GM21529 (cell line): Measurements from ENCODE around the gene GPRC5D.

Source experiments
- ATAC-seq: cut with Tn5 transposase; IDR thresholded peaks from one replicate; pipeline ENCODE4 v1.9.1; 2021; ENCODE audit not compliant: unreplicated experiment

Gene GPRC5D

GRCh38 chr12:12909228-12909994 lies 42.6 kb downstream of the GPRC5D start:
- no peak for ATAC-seq

DNA sequence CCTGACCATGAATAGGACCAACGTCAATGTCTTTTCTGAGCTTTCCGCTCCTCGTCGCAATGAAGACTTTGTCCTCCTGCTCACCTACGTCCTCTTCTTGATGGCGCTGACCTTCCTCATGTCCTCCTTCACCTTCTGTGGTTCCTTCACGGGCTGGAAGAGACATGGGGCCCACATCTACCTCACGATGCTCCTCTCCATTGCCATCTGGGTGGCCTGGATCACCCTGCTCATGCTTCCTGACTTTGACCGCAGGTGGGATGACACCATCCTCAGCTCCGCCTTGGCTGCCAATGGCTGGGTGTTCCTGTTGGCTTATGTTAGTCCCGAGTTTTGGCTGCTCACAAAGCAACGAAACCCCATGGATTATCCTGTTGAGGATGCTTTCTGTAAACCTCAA lies 43.3 kb downstream of the GPRC5D start:
- ATAC-seq, result no peak

DNA sequence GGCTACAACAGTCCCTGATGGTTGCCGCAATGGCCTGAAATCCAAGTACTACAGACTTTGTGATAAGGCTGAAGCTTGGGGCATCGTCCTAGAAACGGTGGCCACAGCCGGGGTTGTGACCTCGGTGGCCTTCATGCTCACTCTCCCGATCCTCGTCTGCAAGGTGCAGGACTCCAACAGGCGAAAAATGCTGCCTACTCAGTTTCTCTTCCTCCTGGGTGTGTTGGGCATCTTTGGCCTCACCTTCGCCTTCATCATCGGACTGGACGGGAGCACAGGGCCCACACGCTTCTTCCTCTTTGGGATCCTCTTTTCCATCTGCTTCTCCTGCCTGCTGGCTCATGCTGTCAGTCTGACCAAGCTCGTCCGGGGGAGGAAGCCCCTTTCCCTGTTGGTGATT lies 43.7 kb downstream of the GPRC5D start:
- ATAC-seq, result no peak

GRCh38 chr12:12907552-12907951 lies 44.4 kb downstream of the GPRC5D start:
- ATAC-seq, result no peak

GRCh38 chr12:12903642-12904609 lies 48.0 kb downstream of the GPRC5D start:
- no peak for ATAC-seq

DNA sequence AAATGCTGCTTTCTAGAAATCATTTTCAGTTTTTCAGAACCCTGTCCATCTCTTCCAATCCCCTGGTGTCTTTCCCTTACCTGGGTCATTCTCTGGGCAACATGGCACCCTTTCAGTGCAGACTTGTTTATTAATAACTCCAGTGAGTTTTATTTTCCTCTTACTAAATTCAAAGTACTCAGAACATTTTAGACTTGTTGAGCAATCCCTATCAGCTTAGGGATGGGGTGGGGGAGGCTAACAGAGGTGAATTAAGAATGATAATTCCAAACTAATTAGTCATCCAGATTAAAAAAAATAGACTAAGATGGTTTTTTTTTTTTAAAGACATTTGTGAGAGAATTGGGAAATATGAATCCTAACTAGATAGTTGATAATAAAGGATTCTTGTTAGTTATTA lies 49.9 kb downstream of the GPRC5D start:
- ATAC-seq, result no peak

GRCh38 chr12:12901158-12901791 lies 50.7 kb downstream of the GPRC5D start:
- no peak for ATAC-seq

- ATAC-seq, result no peak
Measured at GRCh38 chr12:12900786-12901157, 51.2 kb downstream of the GPRC5D start.

DNA sequence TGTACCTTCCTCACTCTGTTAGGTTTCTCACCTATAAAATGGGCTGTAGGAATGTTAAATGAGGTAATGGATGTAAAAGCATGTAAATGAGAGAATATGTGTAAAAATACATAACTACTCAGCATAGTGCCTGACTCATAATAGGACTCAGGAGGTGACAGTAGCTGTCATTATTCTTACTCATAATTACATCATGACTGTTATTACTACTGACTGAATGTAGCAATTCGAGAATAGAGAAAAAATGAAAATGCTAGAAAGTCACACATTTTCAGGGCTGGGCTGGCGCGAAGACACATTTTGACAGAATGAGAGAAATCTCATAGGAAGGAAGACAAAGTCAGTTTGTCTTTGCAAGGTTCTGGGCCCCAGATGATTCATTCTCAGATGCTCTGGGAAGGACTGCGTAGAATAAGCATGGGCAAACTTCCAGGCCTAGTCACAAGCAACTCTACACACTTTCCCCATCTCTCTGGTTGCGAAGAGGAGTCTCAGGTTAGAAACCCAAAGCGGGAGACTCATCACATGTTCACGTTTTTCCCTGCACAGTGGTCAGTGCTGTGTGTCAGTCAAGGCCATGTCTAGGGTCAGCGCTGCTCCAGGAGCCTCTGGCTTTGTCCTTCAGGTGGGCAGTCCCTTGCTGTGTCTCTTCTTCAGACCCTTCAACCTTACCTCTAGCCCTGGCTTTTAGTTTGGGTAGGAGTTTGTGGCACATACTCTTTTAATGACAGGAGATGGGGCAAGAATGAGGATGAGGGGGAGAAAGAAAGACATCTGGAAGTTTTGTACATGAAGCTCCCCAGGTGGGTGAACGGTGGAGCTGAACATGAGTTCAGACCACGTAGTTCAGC lies 52.2 kb downstream of the GPRC5D start:
- ATAC-seq, result peak; percentile 93

DNA sequence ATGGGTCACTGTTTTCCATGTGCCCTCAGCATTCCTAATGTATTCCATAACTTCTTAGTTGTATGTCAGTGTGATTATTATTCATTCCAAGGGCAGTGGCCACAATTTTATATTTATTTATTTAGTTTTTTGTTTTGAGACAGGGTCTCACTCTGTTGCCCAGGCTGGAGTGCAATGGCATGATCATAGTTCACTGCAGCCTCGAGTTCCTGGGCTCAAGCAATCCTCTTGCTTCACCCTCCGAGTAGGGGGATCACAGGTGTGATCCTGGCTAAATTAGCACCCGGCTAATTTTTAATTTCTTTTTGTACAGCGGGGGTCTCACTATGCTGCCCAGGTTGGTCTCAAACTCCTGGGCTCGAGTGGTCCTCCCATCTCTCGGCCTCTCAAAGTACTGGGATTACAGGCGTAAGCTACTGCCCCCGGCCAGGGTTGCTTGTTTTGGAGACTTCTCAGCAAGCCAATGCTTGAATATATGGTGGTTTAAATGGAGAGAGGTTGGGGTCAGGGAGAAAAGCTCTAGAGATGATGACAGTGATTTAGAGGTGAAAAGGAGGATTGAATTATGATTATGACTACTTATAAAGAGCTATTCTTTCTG lies 53.0 kb downstream of the GPRC5D start:
- no peak for ATAC-seq

DNA sequence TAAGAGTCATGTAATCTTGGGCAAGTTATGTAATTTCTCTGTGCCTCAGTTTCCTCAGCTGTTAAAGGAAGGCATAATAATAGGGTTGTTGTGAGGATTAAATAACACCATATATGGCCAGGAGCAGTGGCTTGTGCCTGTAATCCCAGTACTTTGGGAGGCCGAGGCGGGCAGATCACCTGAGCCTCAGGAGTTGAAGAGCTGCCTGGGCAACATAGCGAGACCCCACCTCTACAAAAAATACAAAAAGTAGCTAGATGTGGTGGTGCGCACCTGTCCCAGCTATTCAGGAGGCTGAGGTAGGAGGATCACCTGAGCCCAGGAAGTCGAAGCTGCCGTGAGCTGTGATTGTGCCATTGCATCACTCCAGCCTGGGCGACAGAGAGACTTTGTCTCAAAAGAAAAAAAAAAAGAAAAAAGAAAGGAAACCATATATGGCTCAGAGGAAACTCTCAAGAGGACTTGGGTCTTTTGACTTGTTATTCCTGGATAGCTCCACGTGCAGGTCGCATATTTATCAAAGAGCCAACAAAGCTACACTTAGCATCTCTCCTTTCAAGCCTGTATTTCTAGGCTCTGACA lies 53.7 kb downstream of the GPRC5D start:
- no peak for ATAC-seq

GRCh38 chr12:12897302-12897701 lies 54.7 kb downstream of the GPRC5D start:
- no peak for ATAC-seq

DNA sequence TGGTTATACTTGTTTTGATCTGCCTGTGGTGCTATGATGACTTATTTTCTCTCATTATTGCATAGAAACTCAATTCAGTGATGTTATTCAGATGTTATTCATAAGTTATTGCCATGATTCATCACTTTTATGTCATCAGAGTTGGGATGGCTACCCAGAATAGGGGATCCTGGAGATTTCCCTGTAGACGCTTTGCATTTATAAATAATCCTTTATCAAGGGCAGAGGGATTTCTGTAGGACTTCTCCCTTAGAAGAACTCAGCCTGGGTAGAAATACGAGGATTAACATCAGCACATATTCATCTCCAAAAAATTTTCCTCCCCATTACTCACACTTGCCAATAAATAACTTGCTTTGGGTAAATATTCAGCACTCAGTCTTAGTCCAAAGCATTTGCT lies 55.7 kb downstream of the GPRC5D start:
- no peak for ATAC-seq

GRCh38 chr12:12893438-12893837 lies 58.5 kb downstream of the GPRC5D start:
- no peak for ATAC-seq

DNA sequence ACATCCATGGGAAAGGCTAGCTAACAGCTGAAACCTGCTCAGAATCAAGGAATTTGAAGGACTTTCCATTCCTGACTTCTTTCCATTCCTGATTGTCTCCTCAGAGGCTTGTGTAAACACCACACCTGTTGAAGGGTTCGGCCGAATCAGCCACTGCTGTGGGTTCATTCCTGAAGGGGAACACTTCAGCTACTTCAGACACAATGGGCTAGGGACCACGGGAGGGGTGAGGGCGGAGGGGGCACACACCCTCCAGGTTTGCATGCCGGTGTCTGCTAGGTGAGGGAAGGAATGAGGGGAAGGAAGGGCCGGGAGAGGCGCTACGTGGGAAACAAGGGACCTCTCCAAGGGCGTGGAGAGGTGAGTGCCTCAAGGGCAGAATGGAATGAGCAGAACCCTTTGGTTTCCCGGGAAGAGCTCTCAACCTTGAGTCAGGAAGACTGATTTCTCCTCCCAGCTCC lies 59.3 kb downstream of the GPRC5D start:
- no peak for ATAC-seq

- no peak for ATAC-seq
Measured at GRCh38 chr12:12891881-12892355, 60.1 kb downstream of the GPRC5D start.

DNA sequence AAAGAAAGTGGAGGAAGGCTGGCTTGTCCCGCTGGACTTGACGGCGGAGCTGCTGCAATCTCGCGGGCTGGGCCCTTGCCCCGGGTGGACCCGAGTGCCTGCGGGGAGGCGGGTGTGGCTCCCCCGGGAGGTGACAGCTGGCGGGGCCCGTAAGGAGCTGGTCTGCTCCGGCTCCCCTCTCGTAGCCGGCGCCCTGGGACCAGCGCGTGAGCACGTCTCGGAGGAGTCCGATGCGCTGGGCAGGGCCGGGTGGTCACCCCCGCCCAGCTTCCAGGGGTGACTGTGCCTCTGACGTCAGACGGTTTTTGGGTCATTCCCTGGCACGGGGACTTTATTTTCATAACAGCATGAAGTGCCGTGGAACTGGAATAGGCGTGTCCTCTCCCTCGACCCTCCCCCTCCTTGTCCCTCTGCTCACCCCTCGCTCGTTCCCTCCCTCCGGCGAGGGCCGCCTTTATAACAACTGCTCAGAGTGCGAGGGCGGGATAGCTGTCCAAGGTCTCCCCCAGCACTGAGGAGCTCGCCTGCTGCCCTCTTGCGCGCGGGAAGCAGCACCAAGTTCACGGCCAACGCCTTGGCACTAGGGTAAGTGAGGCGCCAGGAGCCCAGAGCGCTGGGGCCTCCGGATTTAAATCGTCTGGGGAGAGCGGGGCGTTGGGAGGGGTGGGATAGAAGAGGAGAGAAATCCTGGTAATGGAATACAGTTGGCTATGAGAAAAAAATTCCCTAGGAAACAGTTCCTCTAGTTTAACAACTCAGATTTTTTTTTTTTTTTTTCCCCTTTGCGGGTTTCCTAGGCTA lies 60.7 kb downstream of the GPRC5D start, which contains the start of gene GPRC5A:
TSS of gene GPRC5A (plus strand) at position 483 of the 801 bp plus-strand sequence. CDS start 16,688 bp downstream, outside the sequence.
- no peak for ATAC-seq
